ENCODE data around the gene PRRC2A.

Gene PRRC2A

GRCh38 chr6:31645325-31645724 lies 24.8 kb downstream of the PRRC2A start:
- no peak for DNase-seq (ENCODE audit: low read depth in 1 of 2, low spot score in 1 of 2)

GRCh38 chr6:31651602-31652191 lies 31.2 kb downstream of the PRRC2A start:
- no peak for DNase-seq (ENCODE audit: low read depth in 1 of 2, low spot score in 1 of 2)

GRCh38 chr6:31652925-31653724 lies 32.6 kb downstream of the PRRC2A start:
- DNase-seq (ENCODE audit: low read depth in 1 of 2, low spot score in 1 of 2): peak in 1 of 2 donors; percentile 73

GRCh38 chr6:31654574-31655348 lies 34.2 kb downstream of the PRRC2A start:
- DNase-seq (ENCODE audit: low read depth in 1 of 2, low spot score in 1 of 2): no peak

GRCh38 chr6:31655349-31656237 lies 35.1 kb downstream of the PRRC2A start, which contains the start of gene APOM:
Gene APOM, plus strand, starts transcription at chr6:31655894. Its CDS starts 73 bp downstream, at chr6:31655967.
- DNase-seq (ENCODE audit: low read depth in 1 of 2, low spot score in 1 of 2): no peak

GRCh38 chr6:31657406-31658157 lies 37.1 kb downstream of the PRRC2A start:
- DNase-seq (ENCODE audit: low read depth in 1 of 2, low spot score in 1 of 2): no peak

GRCh38 chr6:31658158-31658688 lies 37.7 kb downstream of the PRRC2A start:
- no peak for DNase-seq (ENCODE audit: low read depth in 1 of 2, low spot score in 1 of 2)

GRCh38 chr6:31658983-31659648 lies 38.6 kb downstream of the PRRC2A start:
- no peak for DNase-seq (ENCODE audit: low read depth in 1 of 2, low spot score in 1 of 2)

GRCh38 chr6:31659649-31660380 lies 39.3 kb downstream of the PRRC2A start:
- DNase-seq (ENCODE audit: low read depth in 1 of 2, low spot score in 1 of 2): no peak

GRCh38 chr6:31660381-31661261 lies 40.1 kb downstream of the PRRC2A start, which contains the start of gene C6orf47:
Gene C6orf47, minus strand, starts transcription at chr6:31660778. Its CDS starts 831 bp downstream, at chr6:31659947.
- peak; percentile 51 to 61 for DNase-seq (ENCODE audit: low read depth in 1 of 2, low spot score in 1 of 2)

GRCh38 chr6:31661262-31662123 lies 41.0 kb downstream of the PRRC2A start:
- no peak for DNase-seq (ENCODE audit: low read depth in 1 of 2, low spot score in 1 of 2)

GRCh38 chr6:31662124-31662723 lies 41.7 kb downstream of the PRRC2A start:
- no peak for DNase-seq (ENCODE audit: low read depth in 1 of 2, low spot score in 1 of 2)

GRCh38 chr6:31663126-31663960 lies 42.8 kb downstream of the PRRC2A start:
- no peak for DNase-seq (ENCODE audit: low read depth in 1 of 2, low spot score in 1 of 2)

- DNase-seq (ENCODE audit: low read depth in 1 of 2, low spot score in 1 of 2): no peak
Measured at GRCh38 chr6:31663961-31664789, 43.7 kb downstream of the PRRC2A start.
